ENCODE measurements around the gene TIPIN.

Gene TIPIN

GRCh38 chr15:66302489-66303278, 53.8 kb downstream of the TIPIN start:
- no peak for DNase-seq (ENCODE audit: low read depth, low spot score)

GRCh38 chr15:66298803-66299251, 57.7 kb downstream of the TIPIN start:
- DNase-seq (ENCODE audit: low read depth, low spot score) = peak; percentile 72

GRCh38 chr15:66296186-66296585, 60.3 kb downstream of the TIPIN start:
- DNase-seq (ENCODE audit: low read depth, low spot score) = no peak

- no peak for DNase-seq (ENCODE audit: low read depth, low spot score)
These were observed 61.6 kb downstream of the TIPIN start for GRCh38 chr15:66294932-66295235.

GRCh38 chr15:66294157-66294931, 62.1 kb downstream of the TIPIN start:
- peak; percentile 69 for DNase-seq (ENCODE audit: low read depth, low spot score)

- DNase-seq (ENCODE audit: low read depth, low spot score) = peak; percentile 62
These were observed 62.9 kb downstream of the TIPIN start, which contains the start of gene DIS3L for GRCh38 chr15:66293419-66294156. TSS of gene DIS3L (plus strand) at chr15:66293568. CDS start at chr15:66293597, 29 bp downstream.

- DNase-seq (ENCODE audit: low read depth, low spot score) = no peak
These were observed 63.7 kb downstream of the TIPIN start for GRCh38 chr15:66292571-66293418.

GRCh38 chr15:66291816-66292570, 64.5 kb downstream of the TIPIN start:
- no peak for DNase-seq (ENCODE audit: low read depth, low spot score)

- DNase-seq (ENCODE audit: low read depth, low spot score) = no peak
These were observed 66.0 kb downstream of the TIPIN start for GRCh38 chr15:66290518-66290917.

- DNase-seq (ENCODE audit: low read depth, low spot score) = no peak
These were observed 66.5 kb downstream of the TIPIN start for GRCh38 chr15:66290007-66290406.

- no peak for DNase-seq (ENCODE audit: low read depth, low spot score)
These were observed 67.8 kb downstream of the TIPIN start for GRCh38 chr15:66288551-66289185.

- no peak for DNase-seq (ENCODE audit: low read depth, low spot score)
These were observed 68.4 kb downstream of the TIPIN start for GRCh38 chr15:66288093-66288492.

- DNase-seq (ENCODE audit: low read depth, low spot score) = peak; percentile 34
These were observed 68.9 kb downstream of the TIPIN start for GRCh38 chr15:66287461-66288057.

Data from ELF-1 (cell line).